HL-60 (cell line): ENCODE data around the gene IMPDH1.

ENCODE experiments used
- CTCF ChIP-seq: IDR thresholded peaks from one replicate; pipeline ENCODE4 v1.5.1; 2011; ENCODE audit warnings: low read length, control low read depth, inconsistent platforms; ENCODE audit not compliant: insufficient read depth
- POLR2AphosphoS5 ChIP-seq: IDR thresholded peaks from 2 replicates; pipeline ENCODE4 v1.6.1; 2012; ENCODE audit warnings: low read depth
- REST ChIP-seq: IDR thresholded peaks from 2 replicates; pipeline ENCODE4 v1.6.1; 2012; ENCODE audit warnings: low read depth; ENCODE audit not compliant: insufficient replicate concordance
- SPI1 ChIP-seq: IDR thresholded peaks from 2 replicates; pipeline ENCODE4 v1.6.1; 2012; ENCODE audit warnings: low read depth, mild to moderate bottlenecking, borderline replicate concordance

DNA sequence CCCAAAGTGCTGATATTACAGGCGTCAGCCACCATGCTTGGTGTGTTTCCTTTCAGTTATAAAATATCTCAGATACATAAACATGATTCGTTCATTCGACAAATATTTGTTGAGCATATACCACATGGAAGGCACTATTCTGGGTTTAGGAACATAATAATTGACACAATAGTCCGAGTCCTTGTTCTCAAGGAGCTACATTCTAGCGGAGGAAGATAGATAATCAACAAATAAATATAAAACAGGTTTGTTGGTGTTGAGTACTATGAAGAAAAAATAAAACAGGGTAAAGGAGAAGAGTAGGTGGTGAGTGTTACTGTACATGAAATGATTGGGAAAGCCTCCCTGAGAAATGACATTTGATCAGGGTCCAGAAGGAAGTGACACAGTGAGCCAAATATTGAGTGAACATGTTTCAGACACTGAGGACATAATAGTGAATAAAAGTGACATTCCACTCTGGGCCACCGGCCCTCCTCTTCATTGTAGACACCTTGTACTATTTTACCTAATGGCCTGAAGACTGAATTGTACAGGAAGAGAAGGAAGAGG is 39.0 kb upstream of the IMPDH1 start:
- TF ChIP-seq POLR2AphosphoS5 = no peak
- TF ChIP-seq CTCF = no peak
- no peak for TF ChIP-seq SPI1
- no peak for TF ChIP-seq REST
